ACHN (cell line): ENCODE results near the gene OR5W2.
"Not testable (repeated sequence)": the region's sequence is repeated elsewhere in the genome, so short reads cannot be mapped to it uniquely, and the experiment has no call there.

Experiments
- DNase-seq: peaks from one replicate; pipeline ENCODE4 v3.0.0-alpha.2; 2015
- in situ Hi-C: cut with HindIII; loops from 2 replicates; pipeline ENCODE4 v1.10.0; 2017; ENCODE audit warnings: low sequenced_read_pairs, low pct_ligation_motif_present, low pct_unique_long_range_greater_than_20kb

The OR5W2 gene

GRCh38 chr11:55914482-55914881 is at the start of gene OR5W2:
Gene OR5W2, minus strand, starts transcription at chr11:55914582. Its CDS starts 0 bp downstream, at chr11:55914582.
- no peak for DNase-seq
- in situ Hi-C loops = no loop called here

- in situ Hi-C loops = no loop called here
- no peak for DNase-seq
Measured at GRCh38 chr11:55956521-55956920, 42.1 kb upstream of the OR5W2 start.

- no peak for DNase-seq
- in situ Hi-C loops = no loop called here
Measured at GRCh38 chr11:55949330-55949729, 34.9 kb upstream of the OR5W2 start.

GRCh38 chr11:55942785-55943392 is 28.5 kb upstream of the OR5W2 start:
- in situ Hi-C loops = no loop called here
- DNase-seq = peak; percentile 46

GRCh38 chr11:55936300-55936699 is 21.9 kb upstream of the OR5W2 start, which contains the start of gene OR5I1:
Gene OR5I1, minus strand, starts transcription at chr11:55936400. Its CDS starts 0 bp downstream, at chr11:55936400.
- in situ Hi-C loops = no loop called here
- no peak for DNase-seq

- DNase-seq = no peak
- in situ Hi-C loops = no loop called here
Measured at GRCh38 chr11:55920537-55920936, 6.2 kb upstream of the OR5W2 start.

GRCh38 chr11:55902308-55902707 is 12.1 kb downstream of the OR5W2 start:
- in situ Hi-C loops = no loop called here
- DNase-seq = no peak

GRCh38 chr11:55895216-55895615 is 19.2 kb downstream of the OR5W2 start:
- DNase-seq = peak; percentile 6
- in situ Hi-C loops = no loop called here

GRCh38 chr11:55885481-55885880 is 28.9 kb downstream of the OR5W2 start:
- DNase-seq, in situ Hi-C loops: not testable (repeated sequence)

GRCh38 chr11:55884995-55885394 is 29.4 kb downstream of the OR5W2 start:
- in situ Hi-C loops, DNase-seq: not testable (repeated sequence)

- in situ Hi-C loops, DNase-seq: not testable (repeated sequence)
Measured at GRCh38 chr11:55882997-55883396, 31.4 kb downstream of the OR5W2 start, which contains the start of gene TRIM51. Gene TRIM51, plus strand, starts transcription at chr11:55883297. Its CDS starts 2,132 bp downstream, at chr11:55885429.

GRCh38 chr11:55873146-55873545 is 41.2 kb downstream of the OR5W2 start:
- DNase-seq, in situ Hi-C loops: not testable (repeated sequence)

- in situ Hi-C loops, DNase-seq: not testable (repeated sequence)
Measured at GRCh38 chr11:55872731-55873130, 41.7 kb downstream of the OR5W2 start.

GRCh38 chr11:55867354-55867753 is 47.0 kb downstream of the OR5W2 start:
- in situ Hi-C loops, DNase-seq: not testable (repeated sequence)
